ENCODE measurements around the gene NRARP.

The NRARP gene

DNA sequence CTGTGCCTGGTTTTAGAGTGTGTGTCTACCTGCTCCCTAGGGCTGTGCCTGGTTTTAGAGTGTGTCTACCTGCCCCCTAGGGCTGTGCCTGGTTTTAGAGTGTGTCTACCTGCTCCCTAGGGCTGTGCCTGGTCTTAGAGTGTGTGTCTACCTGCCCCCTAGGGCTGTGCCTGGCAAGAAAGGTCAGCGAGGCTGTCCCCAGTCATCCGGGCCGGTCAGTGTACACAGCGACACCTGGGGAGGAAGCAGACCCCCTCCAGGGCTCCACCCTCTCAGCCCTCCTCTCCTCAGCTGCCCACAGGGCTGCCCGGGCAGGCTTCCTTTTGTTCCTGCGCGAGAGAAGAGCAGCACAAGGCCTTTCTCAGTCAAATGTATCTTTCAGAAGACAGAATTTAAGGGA, 4.1 kb downstream of the NRARP start:
- DNase-seq, result no peak

DNA sequence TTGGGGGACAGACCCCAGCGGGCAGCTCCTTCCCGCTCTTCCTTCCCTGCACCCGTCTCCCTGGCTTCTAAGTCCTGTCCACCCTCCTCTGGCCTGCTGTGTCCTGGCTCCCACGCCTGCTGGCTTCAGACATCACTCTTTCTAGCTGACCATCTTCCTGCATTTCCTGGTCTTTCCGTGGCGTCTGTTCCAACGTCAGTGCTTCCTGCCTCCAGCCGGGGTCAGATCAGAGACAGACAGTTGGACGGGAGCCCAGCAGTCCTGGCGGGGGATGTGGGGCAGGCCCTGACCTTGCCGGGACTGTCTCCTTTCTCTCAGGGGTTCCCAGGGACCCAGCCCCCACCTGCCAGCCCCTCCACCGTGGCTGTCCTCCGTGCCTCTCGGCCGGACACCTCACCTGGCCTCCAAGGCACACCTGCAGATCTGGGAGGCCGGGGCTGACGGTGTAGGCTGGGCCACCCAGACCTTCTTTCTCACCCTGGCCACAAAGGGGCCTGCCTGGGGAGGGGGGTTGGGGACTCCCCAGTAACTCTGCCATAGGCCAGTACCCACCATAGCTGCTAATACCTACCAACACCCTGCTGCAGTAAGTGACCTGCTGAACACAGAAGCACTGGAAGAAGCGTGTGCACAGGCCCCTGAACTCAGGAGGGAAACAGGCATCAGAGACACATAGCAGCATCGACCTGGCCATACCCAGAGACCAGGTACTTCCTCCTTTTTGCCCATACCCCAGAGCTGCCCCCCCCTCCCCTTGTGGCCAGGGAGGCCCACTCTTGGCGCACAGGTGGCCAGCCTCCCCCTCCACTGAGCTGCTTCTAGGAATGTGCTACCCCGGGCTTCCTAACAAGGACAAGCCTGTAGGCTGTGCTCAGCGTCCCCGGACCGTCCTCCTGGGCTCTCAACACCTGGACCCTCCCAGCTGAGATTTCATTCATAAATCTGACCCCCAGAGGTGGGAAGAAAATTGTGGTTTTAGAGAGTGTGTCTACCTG, 5.1 kb downstream of the NRARP start:
- DNase-seq, result no peak

DNA sequence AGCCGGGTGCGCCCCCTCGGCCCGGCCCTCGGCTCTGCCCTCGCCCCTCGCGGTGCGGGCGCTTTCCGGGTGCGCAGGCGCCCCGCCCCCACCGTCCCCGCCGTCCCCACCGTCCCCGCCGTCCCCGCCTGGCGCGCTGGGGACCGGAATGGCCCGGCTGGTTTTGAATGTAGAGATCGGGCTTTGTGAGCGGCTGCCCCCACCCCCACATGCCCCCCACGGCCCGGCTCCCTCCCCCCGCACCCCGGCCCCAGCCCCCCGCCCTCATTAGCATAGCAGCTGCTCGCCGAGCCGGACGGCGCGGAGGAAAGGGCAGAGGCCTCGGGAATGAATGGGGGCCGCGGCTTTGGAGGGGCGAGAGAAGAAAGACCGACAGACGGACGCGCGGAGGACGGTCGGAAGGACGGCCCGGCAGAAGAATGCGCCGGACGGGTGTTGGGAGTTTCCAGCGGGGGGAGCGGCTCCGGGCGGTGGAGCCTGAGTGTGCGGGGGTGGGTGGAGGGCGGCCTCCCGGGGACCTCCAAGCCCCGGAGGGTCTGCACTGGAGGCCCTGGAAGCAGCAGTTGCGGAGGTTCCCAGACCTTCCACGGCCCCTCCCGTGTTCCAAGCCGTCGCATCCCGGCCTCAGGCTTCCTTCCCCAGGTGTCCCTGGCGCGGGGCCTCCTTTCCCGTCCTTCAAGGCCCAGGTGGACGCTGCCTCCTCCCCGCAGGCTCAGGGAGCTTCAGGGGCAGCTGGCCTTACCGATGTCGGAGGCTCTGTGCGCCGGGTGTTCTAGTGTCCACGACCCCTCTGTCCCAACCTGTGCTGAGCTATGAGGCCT, 6.0 kb downstream of the NRARP start:
- DNase-seq, result no peak

DNA sequence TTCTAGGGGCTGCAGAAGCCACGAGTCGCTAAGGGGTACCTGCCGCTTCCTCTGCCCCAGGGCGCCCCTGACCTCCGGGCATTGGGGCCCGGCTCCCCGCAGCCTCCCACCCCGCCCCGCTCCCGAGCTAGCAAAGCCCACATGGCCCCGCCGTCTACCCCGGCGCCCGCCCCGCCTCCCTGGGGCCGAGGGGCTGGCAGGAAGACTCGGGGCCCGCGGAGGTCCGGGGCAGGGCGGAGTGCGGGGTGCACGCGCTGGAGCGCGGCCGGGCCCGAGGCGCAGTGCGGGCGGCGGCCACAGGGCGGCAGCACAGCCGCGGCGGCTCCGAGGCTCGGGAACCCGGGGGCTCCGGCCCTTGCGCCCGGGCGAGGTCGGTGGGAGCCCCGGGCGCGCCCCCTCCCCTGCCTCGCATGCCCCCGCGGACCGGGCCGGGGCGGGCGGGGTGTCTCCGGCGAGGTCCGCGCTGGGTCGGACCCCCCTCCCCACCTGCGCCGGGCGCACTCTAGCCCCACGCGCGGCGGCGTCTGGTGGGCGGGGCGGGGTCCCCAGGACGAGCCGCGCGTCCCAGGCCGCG, 6.7 kb downstream of the NRARP start:
- DNase-seq, result no peak

DNA sequence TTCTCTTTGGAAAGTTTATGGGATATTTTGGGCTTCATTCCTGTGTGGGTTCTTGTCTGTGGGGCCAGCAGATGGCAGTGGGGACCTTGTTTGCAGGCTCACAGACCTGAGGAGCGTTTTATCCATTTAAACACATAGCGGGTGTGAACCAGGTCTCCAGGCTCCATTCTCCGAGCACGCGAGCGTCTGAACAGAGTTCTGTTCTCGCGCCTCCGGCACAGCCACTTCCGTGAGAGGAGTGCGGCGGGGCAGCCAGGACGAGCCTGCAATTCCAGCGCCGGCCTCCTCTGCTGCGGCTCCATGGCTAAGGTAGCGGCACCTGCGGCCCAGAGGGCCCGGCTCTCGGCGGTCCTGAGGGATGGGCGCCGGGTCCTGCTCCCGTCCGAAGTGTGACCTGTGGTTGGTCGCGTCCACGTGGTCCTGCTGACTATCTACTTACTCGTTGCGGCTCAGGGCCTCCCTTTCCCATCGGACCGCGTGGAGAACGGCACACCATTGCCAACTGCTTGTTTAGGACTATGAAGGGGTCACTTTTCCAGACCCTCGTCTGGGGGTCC, 7.3 kb downstream of the NRARP start:
- DNase-seq, result peak; percentile 16

DNA sequence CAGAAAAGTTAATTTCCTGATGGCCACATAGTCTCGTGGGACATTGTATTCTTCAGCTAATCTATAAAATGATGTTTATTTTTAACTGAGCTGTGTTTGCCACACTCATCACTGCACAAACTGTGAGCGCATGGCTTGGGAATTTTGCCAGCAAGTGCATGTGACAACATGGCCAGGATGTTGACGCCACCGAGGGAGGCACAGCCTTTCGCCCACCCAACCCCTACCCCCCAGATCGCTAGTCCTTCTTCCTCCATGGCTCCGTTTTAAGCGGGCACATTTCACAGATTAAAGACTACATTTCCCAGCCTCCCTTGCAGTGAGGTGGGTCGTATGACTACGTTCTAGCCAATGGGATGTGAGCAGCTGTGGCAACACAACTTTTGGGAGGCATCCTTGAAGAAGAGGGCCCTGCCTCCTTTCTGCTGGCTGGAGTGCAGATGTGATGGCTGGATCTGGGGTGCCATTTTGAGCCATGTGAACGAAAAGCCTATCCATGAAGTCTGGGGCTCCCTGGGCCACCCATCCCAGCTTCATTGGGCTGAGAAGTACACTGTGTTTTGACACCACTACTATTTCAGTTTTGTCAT, 7.9 kb downstream of the NRARP start:
- DNase-seq, result no peak

DNA sequence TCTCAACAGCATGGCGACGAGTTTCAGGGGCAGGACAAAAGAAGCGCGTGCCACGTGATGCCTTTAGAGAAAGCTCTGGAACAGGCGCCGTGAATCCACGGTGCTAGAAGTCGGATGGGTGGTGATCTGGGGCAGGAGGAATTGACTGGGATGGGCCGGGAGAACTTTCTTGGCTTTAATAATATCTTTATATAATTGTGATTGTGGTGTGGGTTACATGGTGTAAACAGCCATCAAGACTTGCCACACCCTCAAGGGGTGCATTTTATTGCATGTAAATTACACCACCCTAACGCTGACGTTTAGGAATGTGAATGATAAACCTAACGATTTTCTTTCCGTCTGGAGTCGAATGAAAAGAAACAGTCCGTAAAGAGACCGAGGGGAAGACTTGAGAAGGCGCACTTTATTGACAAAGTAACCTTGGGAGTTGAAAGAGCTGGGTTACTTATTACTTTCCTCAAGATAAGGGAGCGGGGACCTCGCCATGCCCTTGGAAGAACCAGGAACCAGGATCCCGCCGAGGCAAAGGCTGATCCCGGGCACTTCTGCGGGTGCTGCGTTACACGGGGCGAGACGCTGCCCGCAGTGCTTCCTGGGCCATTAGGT, 8.5 kb downstream of the NRARP start:
- no peak for DNase-seq

DNA sequence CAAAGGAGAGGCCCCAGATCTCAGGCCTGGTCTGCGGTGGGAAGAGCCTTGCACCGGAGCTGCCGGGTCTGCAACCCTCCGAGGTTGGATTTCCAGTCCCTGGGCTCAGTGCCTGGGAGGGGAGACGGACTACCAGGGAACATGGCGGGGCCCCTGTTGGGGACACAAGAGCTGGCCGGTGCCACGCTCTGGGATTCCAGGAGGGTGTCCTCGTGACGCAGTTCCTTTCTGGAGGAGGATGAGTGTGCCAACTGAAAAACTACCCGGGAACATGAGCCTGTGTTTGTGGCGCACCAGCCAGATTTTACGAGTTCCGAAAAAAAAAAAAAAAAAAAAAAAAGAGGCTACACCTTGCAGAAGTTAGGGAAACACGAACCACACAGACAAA, 9.0 kb downstream of the NRARP start:
- DNase-seq, result no peak

DNA sequence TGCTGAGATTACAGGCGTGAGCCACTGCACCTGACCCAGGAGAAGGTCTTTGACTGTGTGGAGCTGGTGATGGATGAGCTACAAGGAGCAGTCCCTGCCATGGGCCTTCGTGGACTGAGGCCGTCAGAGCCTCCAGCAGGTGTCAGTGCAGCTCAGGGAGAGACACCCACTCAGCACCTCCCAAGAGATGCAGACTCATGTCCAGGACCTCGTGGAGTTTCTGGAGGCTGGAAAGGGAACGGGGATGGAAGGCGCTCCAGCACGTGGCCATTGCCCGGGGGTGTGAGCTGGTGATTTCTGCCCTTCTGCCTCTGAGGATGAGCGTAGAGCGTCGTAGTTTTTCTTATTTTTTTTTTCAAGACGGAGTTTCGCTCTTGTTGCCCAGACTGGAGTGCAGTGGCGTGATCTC, 15.1 kb downstream of the NRARP start:
- DNase-seq, result peak; percentile 12

DNA sequence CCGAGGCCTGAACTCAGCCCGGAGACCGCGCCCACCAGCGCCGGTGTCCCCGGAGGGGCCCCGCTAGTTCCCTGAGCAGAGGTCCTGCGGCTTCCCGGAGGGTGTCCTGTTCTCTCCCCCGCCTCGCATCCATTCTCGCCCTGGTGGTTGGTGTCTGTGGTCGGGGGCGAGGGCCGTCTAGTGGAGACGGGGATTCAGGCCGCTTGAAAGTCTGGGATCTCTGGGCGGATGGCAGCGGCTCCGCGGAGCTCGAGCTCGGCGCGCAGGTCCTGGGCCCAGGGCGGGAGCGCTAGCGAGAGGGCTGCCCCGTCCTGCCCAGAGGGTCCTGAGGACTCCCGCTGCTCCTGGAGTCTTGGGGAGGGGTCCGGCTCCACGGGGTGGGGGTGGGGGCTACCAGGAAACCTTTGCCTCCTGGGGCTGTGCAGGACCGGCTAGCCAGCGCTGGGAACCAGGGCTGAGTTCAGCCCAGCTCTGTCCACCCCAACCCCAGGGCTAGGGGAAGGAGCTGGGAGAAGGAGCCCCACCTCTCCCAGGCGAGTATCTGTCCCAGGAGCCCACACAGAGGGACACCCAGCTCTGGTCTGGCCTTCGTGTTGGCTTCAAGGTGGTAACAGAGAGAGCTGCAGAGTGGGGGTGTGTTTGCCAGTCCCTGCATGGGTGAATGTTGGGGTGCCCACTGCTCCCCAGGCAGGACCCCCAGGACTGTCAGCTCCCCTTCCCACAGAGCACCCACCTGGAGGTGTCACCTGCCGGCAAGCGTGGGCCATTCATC, 20.5 kb downstream of the NRARP start:
- DNase-seq, result no peak

DNA sequence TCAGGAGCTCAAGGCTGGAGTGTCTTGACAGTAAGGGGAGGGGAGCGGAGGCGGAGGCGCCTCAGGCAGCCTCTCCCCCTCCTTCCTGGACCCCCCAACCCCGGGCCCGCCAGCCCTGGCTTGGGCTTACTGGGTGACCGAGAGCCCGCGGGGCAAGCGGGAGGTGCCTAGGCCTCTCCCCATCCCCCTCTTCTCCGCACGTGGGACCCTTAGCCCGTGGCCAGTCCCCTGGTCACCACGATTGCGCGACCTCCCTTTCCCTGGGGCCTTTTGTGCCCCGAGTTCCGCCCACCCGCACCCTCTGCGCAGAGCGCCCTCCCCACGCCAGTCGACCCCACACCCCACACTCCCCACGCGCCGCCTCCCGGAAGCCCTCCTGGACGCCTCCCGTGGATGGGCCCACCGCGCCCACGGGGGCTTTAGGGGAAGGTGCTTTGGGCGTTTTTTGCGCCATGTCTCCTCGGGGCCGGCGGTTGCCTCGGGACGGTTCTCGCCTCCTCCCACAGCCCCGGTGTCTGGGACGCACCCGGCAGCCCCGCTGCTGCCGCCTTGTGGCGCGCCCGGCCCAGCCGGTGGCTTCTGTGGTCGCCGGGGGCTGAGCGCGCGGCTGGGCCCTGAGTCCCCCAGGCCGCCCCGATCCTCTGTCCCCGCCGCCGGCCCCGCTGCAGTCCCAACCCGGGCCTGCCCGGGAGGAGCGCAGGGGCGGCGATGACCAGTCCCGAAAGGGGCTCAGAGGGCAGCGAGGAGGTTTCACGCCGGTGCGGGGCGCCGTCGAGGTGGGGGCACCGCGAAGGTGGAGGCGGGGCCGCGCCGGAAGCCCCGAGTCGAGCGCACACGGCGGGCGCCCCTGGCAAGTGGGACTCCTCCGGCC, 21.4 kb downstream of the NRARP start:
- no peak for DNase-seq

DNA sequence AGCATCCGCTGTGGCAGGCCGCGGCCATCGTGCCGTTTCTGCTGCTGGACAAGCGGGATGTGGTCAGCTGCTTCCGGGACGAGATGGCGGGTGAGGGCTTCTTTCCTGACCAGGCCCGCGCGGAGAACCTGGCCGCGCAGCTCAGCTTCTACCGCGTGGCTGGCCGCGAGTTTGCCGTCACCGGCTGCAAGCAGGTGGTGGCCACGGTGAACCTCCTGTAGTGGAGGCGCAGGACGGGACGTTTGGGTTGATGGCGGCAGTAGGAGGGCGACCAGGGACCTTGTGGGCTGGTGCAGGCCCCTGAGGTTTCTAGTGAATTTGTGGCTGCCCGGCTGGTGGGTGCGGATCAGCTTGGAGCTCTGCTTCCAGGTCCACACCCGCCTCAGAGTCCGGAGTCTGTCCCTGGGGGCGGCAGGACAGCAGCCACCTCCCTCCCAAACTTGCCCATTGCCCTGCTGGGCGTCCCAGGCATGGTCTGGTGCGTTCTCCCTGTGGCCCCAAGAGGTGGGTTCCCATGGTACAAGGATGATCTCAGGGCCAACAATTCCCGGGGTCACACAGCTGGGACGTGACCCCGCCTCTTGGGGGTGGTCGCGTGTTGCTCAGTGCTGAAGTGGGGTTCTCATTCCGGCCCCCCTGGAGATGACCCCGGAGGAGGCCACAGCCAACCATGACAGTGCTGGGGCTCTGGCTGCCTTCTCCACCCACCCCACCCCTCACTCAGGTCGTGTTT, 22.2 kb downstream of the NRARP start:
- no peak for DNase-seq

DNA sequence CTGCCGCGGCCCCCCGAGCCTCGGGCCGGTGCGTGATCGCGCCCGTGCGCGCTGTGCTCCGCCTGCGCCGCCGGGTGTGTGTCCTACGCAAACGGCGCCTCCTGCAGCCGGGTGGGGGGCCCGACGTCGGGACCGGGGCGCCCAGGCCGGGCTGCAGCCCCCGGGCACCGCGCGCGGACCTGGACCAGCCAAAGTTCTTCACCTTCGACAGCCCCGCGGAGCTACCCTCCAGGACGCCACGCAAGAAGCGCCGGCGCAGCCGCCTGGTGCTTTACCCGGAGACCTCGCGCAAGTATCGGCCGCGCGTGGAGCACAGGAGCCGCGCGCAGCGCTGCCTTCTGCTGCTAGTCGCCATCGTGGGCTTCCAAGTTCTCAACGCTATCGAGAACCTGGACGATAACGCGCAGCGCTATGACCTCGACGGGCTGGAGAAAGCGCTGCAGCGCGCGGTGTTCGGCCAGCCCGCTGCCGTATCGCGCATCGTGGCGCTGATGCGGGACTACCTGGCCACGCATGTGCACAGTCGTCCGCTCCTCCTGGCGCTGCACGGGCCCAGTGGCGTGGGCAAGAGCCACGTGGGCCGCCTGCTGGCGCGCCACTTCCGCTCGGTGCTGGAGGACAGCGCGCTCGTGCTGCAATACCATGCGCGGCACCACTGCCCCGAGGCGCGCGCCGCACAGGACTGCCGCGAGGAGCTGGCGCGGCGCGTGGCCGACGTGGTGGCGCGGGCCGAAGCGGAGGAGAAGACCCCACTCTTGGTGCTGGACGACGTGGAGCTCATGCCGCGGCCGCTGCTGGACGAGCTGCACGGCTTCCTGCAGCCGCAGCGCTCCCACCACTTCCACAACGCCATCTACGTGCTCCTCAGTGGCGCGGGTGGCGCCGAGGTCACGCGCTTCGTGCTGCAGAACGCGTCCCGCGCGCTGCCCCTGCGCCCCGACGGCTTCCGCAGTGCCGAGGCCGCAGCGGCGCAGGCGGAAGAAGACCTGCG, 23.1 kb downstream of the NRARP start:
- no peak for DNase-seq

DNA sequence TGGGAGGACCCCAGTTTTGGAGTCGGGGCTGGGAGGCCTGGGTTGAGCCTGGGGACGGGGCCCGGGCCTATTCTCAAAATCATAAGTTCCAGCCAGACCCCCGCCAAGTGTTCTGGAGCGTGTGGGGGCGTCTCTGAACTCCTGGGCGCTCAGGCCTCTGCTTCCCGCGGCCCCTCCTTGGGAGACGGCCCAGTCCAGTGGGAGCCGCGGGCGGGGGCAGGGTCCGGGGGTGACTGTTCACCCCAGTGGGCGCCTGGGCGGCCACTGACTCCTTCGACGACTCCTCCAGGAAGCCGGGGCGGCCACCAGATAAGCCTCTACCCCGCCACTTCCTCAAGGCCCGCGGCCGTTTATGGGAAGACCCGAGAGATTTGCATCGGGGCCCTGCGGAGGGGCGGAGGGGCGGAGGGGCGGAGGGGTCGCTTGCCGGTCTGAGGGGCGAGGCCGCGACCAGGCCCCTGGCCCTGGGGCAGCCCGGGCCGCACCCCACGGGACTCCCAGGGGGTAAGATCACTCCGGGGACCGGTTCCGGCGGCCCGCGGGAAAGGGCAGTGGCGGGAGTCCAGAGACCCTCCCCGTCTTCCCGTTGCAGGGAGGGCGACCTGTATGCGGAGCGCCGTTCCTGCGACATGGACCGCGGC, 23.9 kb downstream of the NRARP start:
- DNase-seq, result no peak

DNA sequence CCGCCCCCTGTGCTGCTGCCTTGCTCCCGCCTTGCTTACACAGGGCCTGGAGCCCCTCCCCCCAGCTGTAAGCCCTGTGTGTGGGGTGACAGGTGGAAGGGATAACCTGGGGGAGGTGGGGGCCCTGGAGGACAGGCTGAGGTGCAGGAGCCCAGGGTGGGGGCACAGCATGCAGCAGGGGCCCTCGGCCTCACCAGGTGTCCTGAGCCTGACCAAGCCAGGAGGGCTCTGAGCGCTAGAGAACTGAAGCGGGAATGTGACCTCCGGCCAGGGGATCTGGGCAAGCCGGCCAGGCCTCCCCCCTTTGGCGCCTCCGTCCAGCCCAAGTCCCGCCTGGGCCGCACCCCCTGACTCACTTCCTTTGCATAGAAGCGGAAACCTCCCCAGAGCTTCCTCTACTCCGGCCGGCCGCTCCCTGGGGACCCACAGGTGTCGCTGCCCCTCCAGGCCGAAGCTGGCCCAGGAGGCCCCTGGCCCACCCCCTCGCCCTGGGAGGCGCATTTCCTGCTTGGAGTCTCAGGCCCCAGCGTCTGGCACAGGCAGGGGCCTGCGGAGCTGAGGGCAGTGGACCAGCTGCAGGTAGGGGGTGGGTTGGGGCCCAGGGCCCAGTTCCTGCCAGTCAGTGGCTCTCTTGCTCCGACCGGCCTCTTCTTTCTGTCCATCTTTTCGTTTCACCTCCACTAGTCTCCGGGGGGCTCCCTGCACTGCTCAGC, 24.6 kb downstream of the NRARP start, which contains the start of gene TOR4A:
TSS of gene TOR4A (plus strand) at position 398 of the 713 bp plus-strand sequence. CDS start 964 bp downstream, outside the sequence.
- no peak for DNase-seq

DNA sequence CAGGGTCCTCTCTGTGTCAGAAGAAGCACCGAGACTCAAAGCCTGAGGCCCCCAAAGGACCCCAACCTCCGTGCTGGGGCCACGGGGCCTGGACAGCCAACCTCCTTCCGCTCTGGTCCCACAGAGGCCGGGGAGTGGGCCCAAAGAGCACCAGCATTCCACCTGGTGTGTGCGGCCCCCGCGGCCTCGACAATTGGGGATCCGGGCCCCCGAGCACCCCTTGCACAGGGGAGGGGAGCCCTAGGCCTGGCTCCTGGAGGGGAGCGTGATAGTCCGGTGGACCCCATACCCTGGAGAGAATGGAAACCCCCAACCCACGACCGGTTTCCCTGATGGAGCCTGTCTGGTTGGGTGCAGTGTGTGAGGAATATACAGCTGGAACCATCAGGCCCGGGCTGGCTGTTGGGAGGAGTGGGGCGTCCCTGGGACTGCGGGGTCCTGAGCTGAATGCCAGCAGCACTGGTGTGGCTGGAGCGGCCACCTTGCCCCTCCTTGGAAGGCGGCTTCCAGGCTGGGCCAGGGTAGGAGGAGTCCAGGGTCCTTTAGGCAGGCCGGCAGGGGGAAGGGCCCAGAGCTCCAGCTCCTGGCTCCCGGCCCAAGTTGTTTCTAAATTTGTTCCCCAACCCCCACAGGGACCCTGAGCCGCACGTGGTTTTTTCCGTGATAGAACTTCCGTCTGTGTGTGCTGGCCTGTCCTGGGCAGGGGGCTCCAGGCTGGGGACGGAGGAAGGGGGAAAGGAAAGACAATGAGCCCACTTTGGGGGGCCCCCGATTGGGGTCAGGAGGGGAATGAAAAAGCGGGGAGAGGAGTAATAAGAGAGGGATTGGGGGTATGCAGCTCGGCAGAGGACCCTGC, 25.4 kb downstream of the NRARP start:
- no peak for DNase-seq
